Measurements from ENCODE around the gene SLC12A2.

DNA sequence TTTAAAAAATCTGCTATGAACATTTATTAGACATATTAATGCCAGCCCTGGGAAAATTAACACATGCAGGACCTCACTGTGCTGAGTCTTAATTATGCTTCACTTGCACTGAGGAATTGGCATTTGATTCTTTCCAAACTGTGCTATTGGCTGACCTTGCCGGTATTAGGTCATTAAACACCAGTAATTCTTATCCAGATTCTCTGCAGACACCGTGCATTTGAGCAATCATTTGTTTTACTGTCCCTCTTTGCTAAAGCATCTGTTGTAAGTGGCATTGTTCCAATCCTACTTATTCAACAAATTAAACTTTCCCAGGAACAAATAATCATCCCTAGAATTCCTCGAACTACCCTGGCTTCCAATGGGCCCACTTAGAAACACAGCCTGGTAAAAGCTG is 145.0 kb downstream of the SLC12A2 start:
- TF ChIP-seq EZH2 (IDR thresholded peaks at IDR 0.05; ENCODE audit: insufficient read depth, poor library complexity, severe bottlenecking) (no peak), EZH2phosphoT487 (IDR thresholded peaks at IDR 0.05; ENCODE audit: insufficient read depth, low read depth) (no peak)

All from GM23248 (cell line).